ENCODE measurements around the gene LAIR1.
A peak's percentile ranks its signal among the peaks of the same experiment; 100 is the strongest.

LAIR1 gene

GRCh38 chr19:54403054-54403453 is 38.3 kb upstream of the LAIR1 start:
- Histone ChIP-seq H3K9ac (ENCODE audit: insufficient read length, low read depth) (no peak overlapping the region), H3K4me3 (ENCODE audit: insufficient read length, low read depth) (no peak overlapping the region), H3K27me3 (ENCODE audit: insufficient read depth, insufficient read length) (no peaks in the 10 kb centered on the region), H3K9me3 (ENCODE audit: insufficient read depth, low read length) (no peaks in the 10 kb centered on the region), H3K36me3 (ENCODE audit: insufficient read depth, insufficient read length, low read length) (no peaks in the 10 kb centered on the region), H3K4me1 (ENCODE audit: insufficient read depth, insufficient read length) (no peaks in the 10 kb centered on the region)
- no peak for DNase-seq (ENCODE audit: low read depth, low spot score)
- TF ChIP-seq YY1 (IDR thresholded peaks at IDR 0.05; ENCODE audit: insufficient read depth, insufficient read length) = no peak
- no peak for TF ChIP-seq ZNF274 (IDR thresholded peaks at IDR 0.05; ENCODE audit: low read depth, low read length)
- no peak for TF ChIP-seq SUZ12 (IDR thresholded peaks at IDR 0.05; ENCODE audit: extremely low read depth, insufficient read depth, insufficient read length)

DNA sequence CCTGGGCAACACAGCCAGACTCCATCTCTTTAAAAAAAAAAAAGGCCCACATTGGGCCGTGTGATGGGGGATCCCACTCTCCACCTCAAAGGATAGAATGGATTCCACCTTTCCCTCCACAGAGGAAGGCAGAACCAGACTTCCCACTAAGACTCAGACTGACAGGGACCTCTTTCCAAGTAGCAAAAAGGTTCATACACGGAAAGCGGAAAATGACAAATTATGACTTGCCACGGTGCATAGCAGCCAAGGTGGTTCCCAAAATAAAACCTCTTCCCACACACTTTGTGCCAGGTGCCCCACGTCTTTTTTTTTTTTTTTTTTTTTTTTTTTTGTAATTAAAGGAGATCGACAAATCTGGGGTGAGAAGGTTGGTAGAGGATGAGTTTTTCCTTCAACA is 36.2 kb upstream of the LAIR1 start:
- H3K9me3 ChIP-seq (ENCODE audit: insufficient read depth, low read length) = no peaks in the 10 kb centered on the region
- no peak overlapping the region for H3K4me3 ChIP-seq (ENCODE audit: insufficient read length, low read depth)
- no peak overlapping the region for H3K9ac ChIP-seq (ENCODE audit: insufficient read length, low read depth)
- no peaks in the 10 kb centered on the region for H3K27me3 ChIP-seq (ENCODE audit: insufficient read depth, insufficient read length)
- no peaks in the 10 kb centered on the region for H3K36me3 ChIP-seq (ENCODE audit: insufficient read depth, insufficient read length, low read length)
- TF ChIP-seq ZNF274 (IDR thresholded peaks at IDR 0.05; ENCODE audit: low read depth, low read length) (no peak), SUZ12 (IDR thresholded peaks at IDR 0.05; ENCODE audit: extremely low read depth, insufficient read depth, insufficient read length) (no peak), YY1 (IDR thresholded peaks at IDR 0.05; ENCODE audit: insufficient read depth, insufficient read length) (no peak)
- no peaks in the 10 kb centered on the region for H3K4me1 ChIP-seq (ENCODE audit: insufficient read depth, insufficient read length)
- no peak for DNase-seq (ENCODE audit: low read depth, low spot score)

- no peaks in the 10 kb centered on the region for H3K27me3 ChIP-seq (ENCODE audit: insufficient read depth, insufficient read length)
- TF ChIP-seq ZNF274 (IDR thresholded peaks at IDR 0.05; ENCODE audit: low read depth, low read length) = no peak
- no peak for TF ChIP-seq YY1 (IDR thresholded peaks at IDR 0.05; ENCODE audit: insufficient read depth, insufficient read length)
- no peak for TF ChIP-seq SUZ12 (IDR thresholded peaks at IDR 0.05; ENCODE audit: extremely low read depth, insufficient read depth, insufficient read length)
- H3K4me3 ChIP-seq (ENCODE audit: insufficient read length, low read depth) = no peak overlapping the region
- H3K4me1 ChIP-seq (ENCODE audit: insufficient read depth, insufficient read length) = no peaks in the 10 kb centered on the region
- no peaks in the 10 kb centered on the region for H3K9me3 ChIP-seq (ENCODE audit: insufficient read depth, low read length)
- DNase-seq (ENCODE audit: low read depth, low spot score) = no peak
- no peak overlapping the region for H3K9ac ChIP-seq (ENCODE audit: insufficient read length, low read depth)
- no peaks in the 10 kb centered on the region for H3K36me3 ChIP-seq (ENCODE audit: insufficient read depth, insufficient read length, low read length)
Measured at GRCh38 chr19:54399189-54399588, 34.5 kb upstream of the LAIR1 start.

GRCh38 chr19:54395685-54396084 is 31.0 kb upstream of the LAIR1 start:
- no peak overlapping the region for H3K9ac ChIP-seq (ENCODE audit: insufficient read length, low read depth)
- no peaks in the 10 kb centered on the region for H3K27me3 ChIP-seq (ENCODE audit: insufficient read depth, insufficient read length)
- H3K4me3 ChIP-seq (ENCODE audit: insufficient read length, low read depth) = no peak overlapping the region
- DNase-seq (ENCODE audit: low read depth, low spot score) = no peak
- H3K4me1 ChIP-seq (ENCODE audit: insufficient read depth, insufficient read length) = peaks cover 2% of the 10 kb centered on the region
- no peaks in the 10 kb centered on the region for H3K9me3 ChIP-seq (ENCODE audit: insufficient read depth, low read length)
- TF ChIP-seq YY1 (IDR thresholded peaks at IDR 0.05; ENCODE audit: insufficient read depth, insufficient read length) (no peak), SUZ12 (IDR thresholded peaks at IDR 0.05; ENCODE audit: extremely low read depth, insufficient read depth, insufficient read length) (no peak), ZNF274 (IDR thresholded peaks at IDR 0.05; ENCODE audit: low read depth, low read length) (no peak)
- H3K36me3 ChIP-seq (ENCODE audit: insufficient read depth, insufficient read length, low read length) = no peaks in the 10 kb centered on the region

DNA sequence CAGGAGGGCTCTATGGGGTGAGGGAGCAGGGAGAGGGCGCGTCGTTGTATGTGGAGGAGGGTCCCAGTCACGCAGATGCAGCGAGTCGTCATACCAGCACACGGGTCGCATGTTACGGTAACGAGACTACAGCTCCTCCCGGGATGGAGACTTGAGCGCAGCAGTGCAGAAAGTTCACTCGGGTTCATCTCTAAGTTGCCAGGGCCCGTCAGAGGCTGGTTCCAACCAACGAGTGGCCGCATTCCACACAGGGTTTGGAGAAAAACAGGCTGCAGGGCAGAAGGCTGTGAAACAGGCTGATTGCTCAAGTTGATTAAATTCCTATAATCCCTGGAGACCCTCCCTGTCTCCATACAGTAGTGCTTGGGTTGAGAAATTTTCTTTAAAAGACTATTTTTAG is 28.6 kb upstream of the LAIR1 start:
- H3K9ac ChIP-seq (ENCODE audit: insufficient read length, low read depth) = no peak overlapping the region
- DNase-seq (ENCODE audit: low read depth, low spot score) = no peak
- no peak overlapping the region for H3K4me3 ChIP-seq (ENCODE audit: insufficient read length, low read depth)
- H3K9me3 ChIP-seq (ENCODE audit: insufficient read depth, low read length) = no peaks in the 10 kb centered on the region
- no peaks in the 10 kb centered on the region for H3K36me3 ChIP-seq (ENCODE audit: insufficient read depth, insufficient read length, low read length)
- H3K27me3 ChIP-seq (ENCODE audit: insufficient read depth, insufficient read length) = peaks cover 8% of the 10 kb centered on the region
- TF ChIP-seq SUZ12 (IDR thresholded peaks at IDR 0.05; ENCODE audit: extremely low read depth, insufficient read depth, insufficient read length) (no peak), YY1 (IDR thresholded peaks at IDR 0.05; ENCODE audit: insufficient read depth, insufficient read length) (no peak), ZNF274 (IDR thresholded peaks at IDR 0.05; ENCODE audit: low read depth, low read length) (no peak)
- H3K4me1 ChIP-seq (ENCODE audit: insufficient read depth, insufficient read length) = peaks cover 2% of the 10 kb centered on the region

DNA sequence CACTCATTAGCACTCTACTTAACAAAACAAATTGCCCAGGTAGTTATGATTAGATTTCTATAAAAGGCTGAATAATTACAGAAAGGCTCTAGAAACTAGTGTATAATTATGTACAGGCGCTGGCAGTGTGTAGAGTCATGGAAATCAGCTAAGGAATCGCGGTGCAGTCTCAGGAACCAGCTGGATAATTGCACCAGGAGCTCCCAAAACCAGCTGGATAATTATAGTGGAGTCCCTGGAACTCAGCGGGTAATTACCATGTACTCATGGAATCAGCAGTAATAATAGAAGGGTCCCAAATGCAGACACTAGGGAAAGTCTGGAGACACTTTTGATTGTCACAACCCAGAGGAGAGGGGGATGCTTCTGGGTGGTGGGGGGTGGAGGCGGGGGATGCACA is 27.4 kb upstream of the LAIR1 start:
- H3K4me3 ChIP-seq (ENCODE audit: insufficient read length, low read depth) = no peak overlapping the region
- H3K4me1 ChIP-seq (ENCODE audit: insufficient read depth, insufficient read length) = peaks cover 2% of the 10 kb centered on the region
- H3K27me3 ChIP-seq (ENCODE audit: insufficient read depth, insufficient read length) = peaks cover 15% of the 10 kb centered on the region
- no peak for TF ChIP-seq SUZ12 (IDR thresholded peaks at IDR 0.05; ENCODE audit: extremely low read depth, insufficient read depth, insufficient read length)
- no peak for TF ChIP-seq YY1 (IDR thresholded peaks at IDR 0.05; ENCODE audit: insufficient read depth, insufficient read length)
- TF ChIP-seq ZNF274 (IDR thresholded peaks at IDR 0.05; ENCODE audit: low read depth, low read length) = no peak
- no peaks in the 10 kb centered on the region for H3K9me3 ChIP-seq (ENCODE audit: insufficient read depth, low read length)
- no peaks in the 10 kb centered on the region for H3K36me3 ChIP-seq (ENCODE audit: insufficient read depth, insufficient read length, low read length)
- DNase-seq (ENCODE audit: low read depth, low spot score) = no peak
- H3K9ac ChIP-seq (ENCODE audit: insufficient read length, low read depth) = no peak overlapping the region

DNA sequence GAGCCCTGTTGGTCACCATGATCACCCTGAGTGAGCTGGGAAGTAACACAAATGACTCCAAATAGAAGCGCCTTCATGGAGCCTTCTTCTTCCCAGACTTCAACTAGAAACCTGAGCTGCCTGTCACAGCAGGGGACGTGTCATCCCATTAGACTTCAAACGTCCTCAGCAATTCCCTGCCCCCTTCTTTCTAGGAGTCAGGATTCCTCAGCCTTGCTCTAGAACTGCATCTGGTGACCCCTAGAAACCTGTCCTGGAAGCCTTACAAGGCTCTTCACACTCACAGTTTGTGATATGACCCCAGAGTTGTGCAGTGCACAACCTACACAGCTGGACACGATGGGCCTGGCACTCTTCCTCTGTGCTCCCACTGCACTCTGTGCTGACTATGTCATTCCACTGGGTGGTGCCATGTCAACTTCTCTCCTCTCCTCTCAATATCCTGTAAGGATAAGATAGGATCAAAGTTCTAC is 26.9 kb upstream of the LAIR1 start:
- Histone ChIP-seq H3K9me3 (ENCODE audit: insufficient read depth, low read length) (no peaks in the 10 kb centered on the region), H3K27me3 (ENCODE audit: insufficient read depth, insufficient read length) (peaks cover 15% of the 10 kb centered on the region), H3K4me1 (ENCODE audit: insufficient read depth, insufficient read length) (peaks cover 2% of the 10 kb centered on the region), H3K4me3 (ENCODE audit: insufficient read length, low read depth) (no peak overlapping the region), H3K36me3 (ENCODE audit: insufficient read depth, insufficient read length, low read length) (no peaks in the 10 kb centered on the region), H3K9ac (ENCODE audit: insufficient read length, low read depth) (no peak overlapping the region)
- peak; percentile 51 for DNase-seq (ENCODE audit: low read depth, low spot score)
- no peak for TF ChIP-seq ZNF274 (IDR thresholded peaks at IDR 0.05; ENCODE audit: low read depth, low read length)
- no peak for TF ChIP-seq YY1 (IDR thresholded peaks at IDR 0.05; ENCODE audit: insufficient read depth, insufficient read length)
- no peak for TF ChIP-seq SUZ12 (IDR thresholded peaks at IDR 0.05; ENCODE audit: extremely low read depth, insufficient read depth, insufficient read length)

Data from NT2/D1 (cell line).